HG02852 (cell line): ENCODE results near the gene GRHPR.

Experiments
- ATAC-seq: cut with Tn5 transposase; IDR thresholded peaks from one replicate; pipeline ENCODE4 v1.9.1; 2021; ENCODE audit warnings: mild to moderate bottlenecking, moderate library complexity; ENCODE audit not compliant: unreplicated experiment

GRHPR gene

DNA sequence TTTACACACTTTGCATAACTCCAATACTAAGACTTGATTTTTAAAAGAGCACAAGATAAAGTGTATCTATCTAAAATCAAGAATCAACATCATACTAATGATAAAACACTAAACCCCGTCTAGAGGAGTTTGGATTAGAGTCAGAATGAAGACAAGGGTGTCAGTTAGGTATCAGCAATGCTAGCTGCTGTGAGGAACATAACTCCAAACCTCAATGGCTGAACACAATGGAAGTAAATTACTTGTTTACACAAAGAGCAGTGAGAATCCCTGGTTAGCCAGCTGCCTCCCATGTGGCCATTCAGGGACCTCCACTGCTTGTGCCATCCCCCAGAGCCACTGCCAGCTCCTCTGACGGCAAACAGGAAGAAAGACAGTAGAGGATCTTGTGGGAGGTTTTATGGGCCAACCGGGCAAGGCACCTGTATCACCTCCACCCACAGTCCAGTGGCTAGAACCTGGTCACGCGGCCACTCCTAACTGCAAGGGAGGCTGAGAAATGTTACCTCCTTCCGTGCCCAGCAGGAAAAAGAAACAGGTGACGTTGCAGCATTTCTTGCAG is 24.0 kb upstream of the GRHPR start:
- ATAC-seq = no peak

GRCh38 chr9:37399336-37399735 is 23.2 kb upstream of the GRHPR start:
- no peak for ATAC-seq

DNA sequence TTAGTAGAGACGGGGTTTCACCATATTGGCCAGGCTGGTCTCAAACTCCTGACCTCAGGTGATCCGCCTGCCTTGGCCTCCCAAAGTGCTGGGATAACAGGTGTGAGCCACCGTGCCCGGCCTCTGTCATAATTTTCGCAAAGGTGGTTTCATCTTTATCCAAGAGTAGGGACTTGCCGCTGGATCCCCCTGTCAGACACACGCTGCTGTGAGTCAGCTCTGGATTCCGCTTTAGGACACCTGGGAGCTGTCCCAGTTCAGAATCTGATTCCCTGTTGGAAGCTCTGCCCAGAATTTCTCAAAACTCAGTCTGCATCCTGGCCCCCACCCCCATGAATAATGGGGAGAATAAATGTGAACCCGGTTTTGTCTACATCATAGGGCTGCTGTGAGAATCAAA is 17.9 kb upstream of the GRHPR start:
- ATAC-seq = no peak

GRCh38 chr9:37405350-37405749 is 17.1 kb upstream of the GRHPR start:
- no peak for ATAC-seq

DNA sequence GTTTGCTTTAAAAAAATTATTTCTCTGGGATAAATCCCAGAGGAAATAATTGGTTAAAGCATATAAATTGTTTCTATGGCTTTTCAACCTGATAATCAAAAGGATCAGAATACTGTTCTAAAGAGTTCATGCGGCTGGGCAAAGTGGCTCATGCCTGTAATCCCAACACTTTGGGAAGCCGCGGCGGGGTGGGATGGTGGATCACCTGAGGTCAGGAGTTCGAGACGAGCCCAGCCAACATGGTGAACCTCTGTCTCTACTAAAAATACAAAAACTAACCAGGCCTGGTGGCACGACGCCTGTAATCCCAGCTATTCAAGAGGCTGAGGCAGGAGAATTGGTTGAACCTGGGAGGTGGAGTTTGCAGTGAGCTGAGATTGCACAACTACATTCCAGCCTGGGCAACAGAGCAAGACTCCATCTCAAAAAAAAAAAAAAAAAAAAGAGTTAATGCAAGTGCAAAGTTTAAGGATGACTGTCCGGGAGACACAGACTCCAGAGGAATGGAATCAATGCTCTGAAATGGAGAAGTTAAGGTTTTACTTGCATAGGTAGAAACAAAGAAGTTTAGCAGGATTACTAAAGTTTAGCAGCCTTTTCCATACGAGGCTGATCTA is 16.6 kb upstream of the GRHPR start:
- ATAC-seq = no peak

- no peak for ATAC-seq
Measured at GRCh38 chr9:37406603-37407401, 15.7 kb upstream of the GRHPR start.

DNA sequence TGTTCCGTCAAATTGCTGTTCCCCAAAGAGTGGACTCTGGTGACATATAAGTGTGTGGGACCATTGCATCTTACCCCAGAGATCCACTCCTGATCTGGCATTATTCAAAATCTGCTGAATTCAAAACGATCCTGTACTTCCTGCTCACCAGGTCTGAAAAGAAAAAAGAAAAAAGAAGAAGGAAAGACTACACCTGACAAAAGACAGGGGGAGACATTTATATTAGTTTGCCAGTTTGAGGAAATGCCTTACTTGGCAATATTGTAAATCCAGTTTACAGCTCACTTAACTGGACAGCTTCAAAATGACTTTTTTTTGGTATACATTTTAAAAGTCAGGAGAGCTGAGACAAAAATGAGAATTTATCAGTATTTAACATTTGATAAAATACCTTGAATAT is 15.0 kb upstream of the GRHPR start:
- ATAC-seq = no peak

DNA sequence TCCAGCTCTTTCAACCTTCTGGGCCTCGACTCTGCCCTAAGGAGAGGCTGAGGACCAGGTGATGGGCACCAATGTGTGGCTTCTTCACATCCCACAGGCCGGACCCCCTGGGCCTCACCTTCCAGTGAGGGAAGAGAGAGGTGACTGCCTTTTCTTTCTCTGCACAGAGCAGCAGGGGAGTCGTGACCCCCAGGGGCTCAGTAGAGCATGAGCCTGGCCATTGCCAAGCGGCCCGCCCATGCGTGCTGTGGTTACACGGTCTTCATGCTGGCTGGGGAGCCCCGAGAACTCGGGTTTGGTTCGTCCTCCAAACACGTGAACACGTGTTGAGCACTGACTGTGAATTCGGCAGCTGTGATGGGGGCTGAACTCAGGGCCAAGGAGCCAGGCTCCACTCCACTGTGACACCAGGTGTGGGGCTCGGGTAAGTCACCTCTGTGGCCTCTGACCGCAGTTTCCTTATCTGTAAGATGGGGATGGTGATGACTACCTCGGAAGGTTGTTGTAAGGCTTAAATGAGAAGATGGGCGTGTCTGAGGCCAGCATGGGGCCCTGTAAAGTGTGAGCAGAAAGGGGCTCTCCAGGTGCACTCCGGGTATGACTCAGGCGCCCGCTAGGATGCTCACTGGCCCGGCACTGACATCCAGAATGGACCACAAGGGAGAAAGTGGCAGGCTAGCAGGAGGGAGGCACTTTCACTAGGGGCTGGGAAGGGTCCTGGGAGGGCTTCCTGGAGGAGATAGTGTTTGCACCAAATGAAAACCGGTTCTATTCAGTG is 13.4 kb upstream of the GRHPR start:
- ATAC-seq = peak; percentile 84

DNA sequence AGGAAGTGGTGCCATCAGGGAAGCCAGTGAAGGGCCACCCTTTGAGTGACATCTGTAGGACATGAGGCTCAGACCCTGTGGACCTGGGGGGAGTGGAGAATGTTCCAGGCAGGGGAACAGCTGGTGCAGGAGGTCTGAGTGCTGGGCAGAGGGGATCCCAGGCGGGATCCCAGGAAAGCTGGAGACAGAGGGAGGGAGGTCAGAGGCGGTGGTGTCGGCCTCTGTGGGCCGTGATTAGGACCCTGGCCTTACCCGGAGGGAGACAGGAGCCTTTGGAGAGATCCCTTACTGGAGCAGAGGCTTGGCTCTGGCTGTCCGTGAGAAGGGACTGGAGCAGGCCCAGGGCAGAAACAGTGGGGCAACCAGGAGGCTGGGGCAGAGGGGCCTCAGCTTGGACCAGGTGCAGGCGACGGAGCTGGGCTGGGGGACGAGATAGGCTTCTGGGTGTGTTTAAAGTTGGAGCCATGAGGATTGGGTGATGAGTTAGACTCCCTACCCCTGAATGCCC is 12.1 kb upstream of the GRHPR start:
- no peak for ATAC-seq

GRCh38 chr9:37410969-37411785 is 11.3 kb upstream of the GRHPR start:
- ATAC-seq = peak; percentile 27

DNA sequence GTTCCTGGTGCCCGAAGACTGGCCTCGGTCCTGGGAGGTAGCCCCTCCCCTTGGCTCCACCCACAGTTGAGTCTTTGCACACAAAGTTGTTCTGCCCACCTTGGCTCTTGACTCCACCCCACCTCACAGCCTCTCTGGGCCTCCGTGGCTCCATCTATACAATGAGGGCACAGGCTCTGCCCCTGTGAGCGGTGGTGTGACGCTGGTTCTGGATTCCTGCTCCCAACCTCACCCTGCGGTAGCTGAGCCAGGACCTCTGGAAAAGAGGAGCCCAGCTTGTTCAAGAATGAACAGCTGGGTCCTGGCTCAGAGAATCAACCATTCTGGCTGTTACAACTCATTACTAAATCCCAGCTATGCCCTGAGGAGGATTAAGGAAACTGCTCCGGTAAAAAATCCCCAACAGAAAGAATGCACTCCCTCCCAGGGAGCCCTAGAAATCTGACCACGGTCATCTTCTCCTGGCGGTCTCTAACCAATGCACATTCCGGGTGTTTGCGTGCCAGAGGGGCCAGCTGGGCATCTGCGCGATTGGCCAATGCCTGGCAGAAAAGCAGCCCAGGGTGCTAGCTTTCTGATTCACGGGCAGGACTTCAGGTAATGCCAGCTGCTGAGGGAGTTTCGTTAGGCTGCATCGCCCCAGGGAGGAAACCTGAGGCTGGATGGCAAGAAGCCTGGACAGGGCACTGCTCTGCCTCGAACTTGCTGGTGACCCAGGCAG is 9.9 kb upstream of the GRHPR start:
- ATAC-seq = no peak

GRCh38 chr9:37413311-37413710 is 9.2 kb upstream of the GRHPR start:
- ATAC-seq = no peak

DNA sequence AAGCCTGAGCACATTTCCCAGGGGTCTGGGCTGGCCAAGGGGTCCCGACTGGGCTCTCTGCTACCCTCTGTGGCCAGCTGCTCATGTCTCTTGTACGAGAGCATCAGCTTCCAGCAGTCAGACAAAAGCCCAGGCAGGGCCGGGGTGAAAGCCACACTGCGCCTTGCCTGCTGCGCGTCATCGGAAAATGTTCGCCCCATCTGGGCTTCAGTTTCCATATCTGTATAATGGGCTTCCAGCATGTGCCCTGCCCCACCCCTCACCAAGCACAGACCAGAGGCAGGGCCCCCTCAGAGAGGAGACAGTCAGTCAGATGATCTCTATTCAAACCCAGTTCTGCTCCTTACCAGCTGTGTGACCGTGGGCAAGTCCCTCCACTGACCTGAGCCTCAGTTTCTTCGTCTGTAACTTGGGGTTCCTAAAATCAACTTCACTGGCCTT is 8.0 kb upstream of the GRHPR start:
- ATAC-seq = no peak

GRCh38 chr9:37415011-37415719 is 7.3 kb upstream of the GRHPR start:
- ATAC-seq = no peak

DNA sequence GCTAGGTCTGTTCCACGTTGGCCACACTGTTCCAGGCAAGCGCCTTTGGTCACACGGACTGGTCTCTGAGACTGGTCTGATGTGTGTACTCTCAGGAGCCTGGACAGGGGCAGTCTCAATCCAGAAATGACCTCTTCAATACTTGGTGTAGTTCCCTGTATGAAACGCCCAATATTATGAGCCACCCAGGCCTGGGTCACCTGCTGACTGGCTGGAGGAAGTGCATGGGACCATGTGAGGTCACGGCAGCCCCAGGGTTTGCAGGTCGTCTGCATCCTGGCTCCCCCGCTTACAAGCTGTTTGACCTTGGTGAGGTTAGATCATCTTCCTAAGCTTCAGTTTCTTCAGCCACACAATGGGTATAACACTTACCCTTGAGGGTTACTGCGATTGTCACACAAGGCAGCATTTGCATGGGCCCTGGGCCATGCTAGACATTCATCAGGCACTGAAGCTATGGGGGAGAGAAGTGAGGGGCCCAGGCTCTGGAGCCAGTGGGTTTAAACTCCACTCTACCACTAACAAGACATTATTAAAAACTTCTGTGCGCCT is 5.2 kb upstream of the GRHPR start:
- no peak for ATAC-seq

DNA sequence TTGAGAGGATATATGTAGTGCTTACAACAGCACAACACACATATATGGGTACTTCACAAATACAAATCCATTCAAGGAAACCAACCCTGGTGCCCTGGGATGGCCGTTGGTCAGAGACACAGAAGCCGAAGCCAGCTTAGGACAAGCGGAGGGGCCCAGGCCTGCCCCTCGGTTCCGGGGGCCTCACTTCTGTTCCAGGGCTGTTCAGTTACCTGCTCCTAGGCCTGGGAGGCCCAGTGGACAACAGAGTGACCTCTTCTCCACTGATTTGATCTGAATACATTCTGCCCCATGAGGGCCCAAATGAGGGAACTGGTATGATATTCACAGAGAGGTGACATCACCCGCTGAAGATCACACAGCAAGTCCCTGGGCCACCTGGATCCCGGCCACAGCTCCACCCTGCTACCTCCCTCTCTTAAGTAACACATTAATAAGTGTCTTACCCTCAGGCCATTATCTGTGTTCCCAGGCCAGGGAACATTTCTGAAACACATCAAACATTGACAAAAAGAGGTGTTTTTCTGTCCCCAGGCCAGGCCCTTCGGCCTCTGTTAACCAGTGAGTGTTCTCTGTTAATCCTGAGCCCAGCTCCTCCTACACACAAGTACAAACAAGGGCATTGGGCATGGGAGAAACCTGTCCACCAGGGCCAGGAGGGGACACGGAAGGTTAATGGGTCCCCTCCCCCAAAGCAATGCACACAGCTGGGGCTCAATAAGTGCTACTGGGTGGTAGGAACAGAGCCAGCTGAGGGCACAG is 4.5 kb upstream of the GRHPR start:
- no peak for ATAC-seq

DNA sequence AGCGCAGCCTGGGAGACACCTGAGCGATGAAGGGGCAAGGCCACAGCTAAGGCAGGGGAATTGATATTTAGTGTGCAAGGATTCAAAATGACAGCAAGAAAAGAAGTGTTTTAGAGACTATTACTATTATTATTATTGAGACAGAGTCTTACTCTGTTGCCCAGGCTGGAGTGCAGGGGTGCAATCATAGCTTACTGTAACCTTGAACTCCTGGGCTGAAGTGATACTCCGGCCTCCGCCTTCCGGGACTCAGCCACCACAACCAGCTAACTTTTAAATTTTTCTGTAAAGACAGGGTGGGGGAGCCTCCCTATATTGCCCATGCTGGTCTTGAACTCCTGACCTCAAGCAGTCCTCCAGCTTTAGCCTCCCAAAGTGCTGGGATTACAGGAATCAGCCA is 3.3 kb upstream of the GRHPR start:
- ATAC-seq = no peak
